ENCODE data around the gene PEF1.

Gene PEF1

DNA sequence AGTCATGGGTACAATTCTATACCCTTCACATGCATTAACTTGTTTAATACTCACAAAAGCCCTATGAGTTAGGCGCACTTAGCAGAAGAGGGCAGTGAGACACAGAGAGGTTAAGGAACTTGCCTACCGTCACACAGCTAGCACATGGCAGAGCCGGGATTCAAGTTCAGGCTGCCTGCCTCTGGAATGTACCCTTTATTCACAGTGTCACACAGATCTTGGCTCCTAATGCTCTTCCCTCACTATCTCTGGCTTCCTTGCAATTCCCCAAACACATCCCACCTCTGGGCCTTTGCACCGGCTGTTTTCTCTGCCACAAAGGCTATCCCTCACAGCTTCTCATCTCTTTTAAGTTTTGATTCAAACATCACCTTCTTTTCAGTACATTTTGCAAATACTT, 34.0 kb upstream of the PEF1 start:
- Histone ChIP-seq H3K4me1 (ENCODE audit: insufficient read depth, poor library complexity, severe bottlenecking) (no peaks in the 10 kb centered on the region), H3K27me3 (ENCODE audit: insufficient read depth, poor library complexity, severe bottlenecking) (no peaks in the 10 kb centered on the region), H3K36me3 (ENCODE audit: low read depth) (peaks cover 71% of the 10 kb centered on the region), H3K4me3 (ENCODE audit: severe bottlenecking) (no peak overlapping the region), H3K27ac (ENCODE audit: poor library complexity, severe bottlenecking) (no peak overlapping the region), H3K9me3 (ENCODE audit: severe bottlenecking) (no peaks in the 10 kb centered on the region)
- no peak for ATAC-seq (ENCODE audit: low read depth)
- TF ChIP-seq, protein P1, sequence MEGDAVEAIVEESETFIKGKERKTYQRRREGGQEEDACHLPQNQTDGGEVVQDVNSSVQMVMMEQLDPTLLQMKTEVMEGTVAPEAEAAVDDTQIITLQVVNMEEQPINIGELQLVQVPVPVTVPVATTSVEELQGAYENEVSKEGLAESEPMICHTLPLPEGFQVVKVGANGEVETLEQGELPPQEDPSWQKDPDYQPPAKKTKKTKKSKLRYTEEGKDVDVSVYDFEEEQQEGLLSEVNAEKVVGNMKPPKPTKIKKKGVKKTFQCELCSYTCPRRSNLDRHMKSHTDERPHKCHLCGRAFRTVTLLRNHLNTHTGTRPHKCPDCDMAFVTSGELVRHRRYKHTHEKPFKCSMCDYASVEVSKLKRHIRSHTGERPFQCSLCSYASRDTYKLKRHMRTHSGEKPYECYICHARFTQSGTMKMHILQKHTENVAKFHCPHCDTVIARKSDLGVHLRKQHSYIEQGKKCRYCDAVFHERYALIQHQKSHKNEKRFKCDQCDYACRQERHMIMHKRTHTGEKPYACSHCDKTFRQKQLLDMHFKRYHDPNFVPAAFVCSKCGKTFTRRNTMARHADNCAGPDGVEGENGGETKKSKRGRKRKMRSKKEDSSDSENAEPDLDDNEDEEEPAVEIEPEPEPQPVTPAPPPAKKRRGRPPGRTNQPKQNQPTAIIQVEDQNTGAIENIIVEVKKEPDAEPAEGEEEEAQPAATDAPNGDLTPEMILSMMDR (IDR thresholded peaks at IDR 0.05; ENCODE audit: poor library complexity, severe bottlenecking) = no peak
- DNase-seq (ENCODE audit: low spot score) = no peak

- no peak overlapping the region for H3K27ac ChIP-seq (ENCODE audit: poor library complexity, severe bottlenecking)
- H3K27me3 ChIP-seq (ENCODE audit: insufficient read depth, poor library complexity, severe bottlenecking) = no peaks in the 10 kb centered on the region
- peaks cover 68% of the 10 kb centered on the region for H3K36me3 ChIP-seq (ENCODE audit: low read depth)
- H3K9me3 ChIP-seq (ENCODE audit: severe bottlenecking) = no peaks in the 10 kb centered on the region
- TF ChIP-seq, protein P1 (IDR thresholded peaks at IDR 0.05; ENCODE audit: poor library complexity, severe bottlenecking) = no peak
- H3K4me1 ChIP-seq (ENCODE audit: insufficient read depth, poor library complexity, severe bottlenecking) = no peaks in the 10 kb centered on the region
- no peak overlapping the region for H3K4me3 ChIP-seq (ENCODE audit: severe bottlenecking)
- ATAC-seq (ENCODE audit: low read depth) (no peak), DNase-seq (ENCODE audit: low spot score) (no peak)
Observed at GRCh38 chr1:31677949-31678348, 33.3 kb upstream of the PEF1 start.

DNA sequence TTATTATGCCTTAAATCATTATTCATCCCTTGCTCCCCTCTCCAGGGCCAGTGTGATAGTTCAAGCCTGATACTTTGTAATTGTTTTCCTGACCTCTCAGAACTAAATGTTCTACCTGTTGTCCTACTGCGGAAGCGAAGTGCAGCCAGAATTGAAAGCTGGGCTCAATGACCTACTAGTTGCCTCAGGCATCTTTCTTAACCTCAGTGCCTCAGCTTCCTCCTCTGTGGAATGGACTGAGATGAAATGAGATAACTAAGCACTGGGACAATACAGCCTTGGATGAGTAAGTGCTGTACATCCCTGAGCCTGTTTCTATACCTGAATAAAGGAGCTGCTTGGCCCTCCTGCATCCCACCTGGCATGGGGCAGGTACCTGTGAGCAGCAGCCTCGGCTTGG, 32.7 kb upstream of the PEF1 start:
- H3K9me3 ChIP-seq (ENCODE audit: severe bottlenecking) = no peaks in the 10 kb centered on the region
- H3K4me1 ChIP-seq (ENCODE audit: insufficient read depth, poor library complexity, severe bottlenecking) = no peaks in the 10 kb centered on the region
- DNase-seq (ENCODE audit: low spot score) (no peak), ATAC-seq (ENCODE audit: low read depth) (no peak)
- TF ChIP-seq, protein P1 (IDR thresholded peaks at IDR 0.05; ENCODE audit: poor library complexity, severe bottlenecking) = no peak
- no peak overlapping the region for H3K4me3 ChIP-seq (ENCODE audit: severe bottlenecking)
- no peaks in the 10 kb centered on the region for H3K27me3 ChIP-seq (ENCODE audit: insufficient read depth, poor library complexity, severe bottlenecking)
- no peak overlapping the region for H3K27ac ChIP-seq (ENCODE audit: poor library complexity, severe bottlenecking)
- H3K36me3 ChIP-seq (ENCODE audit: low read depth) = peaks cover 63% of the 10 kb centered on the region

GRCh38 chr1:31675756-31676155, 31.1 kb upstream of the PEF1 start:
- ATAC-seq (ENCODE audit: low read depth) (no peak), DNase-seq (ENCODE audit: low spot score) (no peak)
- Histone ChIP-seq H3K4me3 (ENCODE audit: severe bottlenecking) (no peak overlapping the region), H3K36me3 (ENCODE audit: low read depth) (peaks cover 59% of the 10 kb centered on the region), H3K4me1 (ENCODE audit: insufficient read depth, poor library complexity, severe bottlenecking) (no peaks in the 10 kb centered on the region), H3K9me3 (ENCODE audit: severe bottlenecking) (no peaks in the 10 kb centered on the region), H3K27me3 (ENCODE audit: insufficient read depth, poor library complexity, severe bottlenecking) (no peaks in the 10 kb centered on the region), H3K27ac (ENCODE audit: poor library complexity, severe bottlenecking) (no peak overlapping the region)
- TF ChIP-seq, protein P1 (IDR thresholded peaks at IDR 0.05; ENCODE audit: poor library complexity, severe bottlenecking) = no peak

- TF ChIP-seq, protein P1 (IDR thresholded peaks at IDR 0.05; ENCODE audit: poor library complexity, severe bottlenecking) = no peak
- Histone ChIP-seq H3K9me3 (ENCODE audit: severe bottlenecking) (no peaks in the 10 kb centered on the region), H3K27ac (ENCODE audit: poor library complexity, severe bottlenecking) (no peak overlapping the region), H3K4me3 (ENCODE audit: severe bottlenecking) (no peak overlapping the region), H3K4me1 (ENCODE audit: insufficient read depth, poor library complexity, severe bottlenecking) (peaks cover 6% of the 10 kb centered on the region), H3K36me3 (ENCODE audit: low read depth) (peaks cover 54% of the 10 kb centered on the region), H3K27me3 (ENCODE audit: insufficient read depth, poor library complexity, severe bottlenecking) (no peaks in the 10 kb centered on the region)
- ATAC-seq (ENCODE audit: low read depth) = no peak
- DNase-seq (ENCODE audit: low spot score) = no peak
Observed at GRCh38 chr1:31675161-31675560, 30.5 kb upstream of the PEF1 start.
